GM19372 (cell line): Measurements from ENCODE around the gene CCZ1.
"Not testable (repeated sequence)": the region's sequence is repeated elsewhere in the genome, so short reads cannot be mapped to it uniquely, and the experiment has no call there.

Experiments used
- ATAC-seq: cut with Tn5 transposase; IDR thresholded peaks from one replicate; pipeline ENCODE4 v1.9.1; 2021; ENCODE audit warnings: mild to moderate bottlenecking, low read depth, moderate library complexity; ENCODE audit not compliant: unreplicated experiment

CCZ1 gene

DNA sequence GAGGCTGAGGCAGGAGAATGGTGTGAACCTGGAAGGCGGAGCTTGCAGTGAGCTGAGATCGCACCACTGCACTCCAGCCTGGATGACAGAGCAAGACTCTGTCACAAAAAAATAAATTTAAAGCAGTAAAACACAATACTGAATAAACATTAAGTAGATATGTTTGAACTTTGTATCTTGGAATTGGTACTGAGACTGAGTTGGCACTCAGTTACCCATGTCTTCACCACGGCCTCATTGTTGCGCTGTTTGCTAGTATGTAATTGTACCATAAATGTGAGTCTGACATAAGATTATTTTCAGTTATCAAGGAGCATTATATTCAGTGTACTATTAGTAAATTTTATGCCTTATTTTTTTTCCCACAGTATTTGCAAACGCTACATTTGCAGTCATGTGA lies 6.2 kb downstream of the CCZ1 start:
- not testable (repeated sequence) for ATAC-seq

- not testable (repeated sequence) for ATAC-seq
These were observed 10.3 kb downstream of the CCZ1 start for GRCh38 chr7:5908835-5909234.

DNA sequence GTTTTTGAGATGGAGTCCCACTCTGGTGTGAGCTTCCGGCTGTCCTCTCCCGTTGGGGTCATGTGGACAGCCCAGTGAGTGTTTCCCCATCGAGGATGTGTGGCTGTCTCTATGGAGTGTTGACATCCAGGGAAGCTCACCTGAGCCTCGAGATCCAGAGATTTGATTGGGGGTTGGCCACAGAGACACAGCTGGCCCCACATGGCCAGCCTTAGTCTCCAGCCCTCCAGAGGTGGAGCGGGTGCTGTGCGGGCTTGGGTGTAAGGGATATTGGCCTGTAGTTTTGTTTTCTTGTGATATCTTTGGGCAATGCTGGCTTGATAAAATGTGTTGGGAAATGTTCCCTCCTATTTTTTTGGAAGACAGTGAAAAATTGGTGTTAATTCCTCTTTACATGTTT lies 18.0 kb downstream of the CCZ1 start:
- ATAC-seq: not testable (repeated sequence)

- ATAC-seq: not testable (repeated sequence)
These were observed 25.6 kb downstream of the CCZ1 start for GRCh38 chr7:5924180-5924579.

DNA sequence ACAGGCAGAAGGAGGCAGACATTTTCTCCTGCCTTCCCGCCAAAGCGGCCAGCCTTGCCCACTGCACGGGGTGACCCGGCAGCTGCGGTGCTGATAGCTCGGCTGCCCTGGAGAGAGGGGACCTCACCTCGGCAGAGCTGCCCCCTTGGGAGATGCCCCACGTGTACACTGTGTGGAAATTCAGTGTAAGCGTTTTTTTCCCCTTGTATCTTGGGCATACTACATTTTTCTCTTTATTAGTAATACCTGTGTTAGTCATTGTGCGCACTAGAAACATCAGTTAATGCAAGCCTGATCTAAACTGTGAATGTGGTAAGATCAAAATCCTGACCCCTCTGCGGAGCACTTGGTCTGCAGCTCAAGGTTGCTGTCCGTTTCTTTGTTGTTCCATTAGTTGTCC lies 26.1 kb downstream of the CCZ1 start:
- not testable (repeated sequence) for ATAC-seq

DNA sequence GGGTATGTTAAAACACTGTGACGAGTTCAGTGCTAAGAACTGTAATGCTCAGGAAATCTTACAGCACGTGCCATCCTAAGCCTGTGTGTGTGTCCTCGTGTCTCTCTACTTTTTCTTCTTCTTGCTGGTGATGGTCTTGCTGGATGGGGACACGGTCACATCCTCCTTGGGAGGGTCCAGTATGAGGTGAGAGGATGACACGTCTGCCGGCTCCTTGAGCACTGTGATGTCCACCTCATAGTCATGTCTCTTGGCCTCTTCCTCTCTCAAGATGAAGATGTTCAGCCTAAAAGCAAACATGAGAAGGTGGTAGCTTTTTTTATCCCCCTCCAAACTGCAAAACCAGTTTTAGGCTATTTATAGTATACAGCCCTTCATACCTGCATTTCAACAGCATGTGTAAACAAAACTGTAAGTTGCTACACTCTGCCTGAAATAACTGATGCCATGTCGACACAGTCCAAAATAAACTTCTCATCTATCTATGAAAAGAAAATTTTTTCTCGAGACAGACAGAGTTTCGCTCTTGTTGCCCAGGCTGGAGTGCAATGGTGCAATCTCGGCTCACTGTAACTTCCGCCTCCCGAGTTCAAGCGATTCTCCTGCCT lies 27.8 kb downstream of the CCZ1 start:
- ATAC-seq: not testable (repeated sequence)

DNA sequence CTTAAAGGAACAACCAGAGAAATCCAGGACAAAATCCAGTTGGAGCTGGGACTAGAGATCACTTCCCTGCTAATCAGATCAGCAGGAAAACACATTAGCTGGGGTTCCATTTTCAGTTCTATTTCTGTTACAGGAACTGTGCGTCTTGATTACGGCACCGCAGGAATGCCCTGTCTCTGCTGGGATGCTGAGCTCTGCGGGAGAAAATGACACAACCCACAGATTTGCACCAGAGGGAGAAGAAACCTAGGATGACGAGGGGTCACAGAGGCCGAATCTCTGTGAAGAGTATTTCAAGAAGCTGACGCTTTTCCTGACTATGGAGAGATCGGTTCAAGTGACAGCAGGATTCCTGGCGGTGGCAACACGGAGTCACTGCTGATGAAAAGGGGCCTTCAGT lies 31.8 kb downstream of the CCZ1 start:
- ATAC-seq: not testable (repeated sequence)

DNA sequence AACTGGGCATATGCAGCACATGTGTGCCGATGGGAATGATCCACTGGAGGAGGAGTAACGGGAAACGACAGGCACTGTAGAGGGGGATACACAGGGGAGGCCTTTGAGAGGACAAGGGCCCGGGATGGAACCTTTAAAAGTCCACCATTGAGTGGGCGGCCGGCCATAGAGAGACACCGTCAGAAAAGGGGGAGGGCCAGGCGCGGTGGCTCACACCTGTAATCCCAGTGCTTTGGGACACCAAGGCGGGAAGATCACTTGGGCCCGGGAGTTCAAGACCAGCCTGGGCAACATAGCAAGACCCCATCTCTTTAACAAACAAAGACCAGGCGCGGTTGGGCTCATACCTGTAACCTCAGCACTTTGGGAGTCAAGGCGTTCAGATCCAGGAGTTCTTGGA lies 32.7 kb downstream of the CCZ1 start:
- ATAC-seq: not testable (repeated sequence)

- not testable (repeated sequence) for ATAC-seq
These were observed 33.5 kb downstream of the CCZ1 start for GRCh38 chr7:5931905-5932644.

GRCh38 chr7:5934945-5935450 lies 36.5 kb downstream of the CCZ1 start:
- not testable (repeated sequence) for ATAC-seq

GRCh38 chr7:5963205-5963604 lies 64.7 kb downstream of the CCZ1 start:
- not testable (repeated sequence) for ATAC-seq

DNA sequence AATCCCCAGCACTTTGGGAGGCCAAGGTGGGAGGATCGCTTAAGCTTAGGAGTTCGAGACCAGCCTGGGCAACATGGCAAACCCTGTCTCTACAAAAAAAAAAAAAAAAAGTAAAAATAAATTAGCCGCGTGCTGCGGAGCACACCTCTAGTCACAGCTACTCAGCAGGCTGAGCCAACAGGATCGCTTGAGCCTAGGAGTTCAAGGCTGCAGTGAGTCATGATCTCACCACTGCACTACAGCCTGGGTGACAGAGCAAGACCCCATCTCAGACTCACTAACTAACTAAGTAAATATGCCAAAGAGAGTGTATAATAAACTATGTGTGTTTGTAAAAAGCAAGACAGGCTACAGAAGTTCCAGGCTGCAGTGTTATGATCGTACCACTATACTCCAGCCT lies 65.3 kb downstream of the CCZ1 start:
- ATAC-seq: not testable (repeated sequence)

DNA sequence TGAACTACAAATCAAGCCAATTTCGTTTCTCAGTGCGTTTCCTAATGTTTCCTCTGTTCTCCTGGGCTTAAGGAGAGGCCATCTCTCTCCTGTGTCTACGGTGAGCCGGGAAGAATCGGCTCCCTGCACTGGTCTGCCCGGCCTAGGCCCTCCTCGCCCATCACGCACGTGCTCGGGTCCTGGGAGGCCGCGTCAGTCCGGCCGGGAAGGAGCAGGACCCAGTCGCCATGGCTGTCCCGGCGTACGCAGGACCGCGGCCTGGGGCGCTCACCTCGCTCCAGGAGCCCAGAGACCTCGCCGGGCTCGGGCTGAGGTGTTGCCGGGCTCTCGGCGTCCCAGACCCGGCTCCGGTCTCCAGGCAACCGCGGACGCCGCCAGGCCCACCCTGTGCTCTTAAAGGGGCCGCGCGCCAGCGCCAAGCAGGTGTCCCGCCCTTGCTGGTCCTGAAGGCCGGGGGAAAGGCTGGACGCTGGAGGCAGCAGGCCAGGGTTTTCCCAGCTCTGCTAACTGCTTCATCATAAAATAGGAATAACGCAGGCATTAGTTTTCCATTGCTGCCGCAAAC lies 71.9 kb downstream of the CCZ1 start, which contains the start of gene RSPH10B:
Gene RSPH10B, minus strand, starts transcription at position 343 of the 565 bp plus-strand sequence. CDS start 3,573 bp downstream, outside the sequence.
- ATAC-seq: not testable (repeated sequence)

DNA sequence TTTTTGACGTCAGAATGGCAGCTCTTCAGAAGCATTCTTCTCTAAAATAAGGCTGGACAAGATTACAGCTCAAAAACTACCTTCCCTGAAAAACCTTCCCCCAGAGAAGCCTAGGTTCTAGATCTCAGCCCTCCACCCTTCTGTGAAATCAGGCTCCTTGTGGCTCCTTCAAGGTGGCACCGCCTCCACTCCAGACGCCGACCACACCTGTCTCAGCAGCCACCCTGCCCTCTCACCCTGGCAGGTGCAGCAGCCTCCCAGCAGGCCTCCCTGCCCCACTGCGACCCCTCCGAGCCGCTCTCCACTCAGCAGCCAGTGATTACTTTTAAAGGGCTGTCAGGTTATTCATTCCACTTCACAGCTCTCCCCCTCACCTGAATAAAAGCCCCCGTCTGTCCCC lies 75.0 kb downstream of the CCZ1 start:
- not testable (repeated sequence) for ATAC-seq
